Erythroblast (primary cell): ENCODE measurements around the gene ENTPD8.
A peak's percentile ranks its signal among the peaks of the same experiment; 100 is the strongest.
"Not testable (repeated sequence)": the region's sequence is repeated elsewhere in the genome, so short reads cannot be mapped to it uniquely, and the experiment has no call there.

Experiments
- DNase-seq, 2 experiments: peaks; one replicate each; lab custom pipeline; 2025; lab: John Stamatoyannopoulos, UW
- GATA1 ChIP-seq: IDR thresholded peaks from 2 replicates; pipeline ENCODE4 v1.6.1; 2011; ENCODE audit warnings: low read depth, mild to moderate bottlenecking, control low read depth, low read length, moderate library complexity
- POLR2A ChIP-seq: IDR thresholded peaks from 2 replicates; pipeline ENCODE4 v1.6.1; 2011; ENCODE audit warnings: mild to moderate bottlenecking, low read length

ENTPD8 gene

DNA sequence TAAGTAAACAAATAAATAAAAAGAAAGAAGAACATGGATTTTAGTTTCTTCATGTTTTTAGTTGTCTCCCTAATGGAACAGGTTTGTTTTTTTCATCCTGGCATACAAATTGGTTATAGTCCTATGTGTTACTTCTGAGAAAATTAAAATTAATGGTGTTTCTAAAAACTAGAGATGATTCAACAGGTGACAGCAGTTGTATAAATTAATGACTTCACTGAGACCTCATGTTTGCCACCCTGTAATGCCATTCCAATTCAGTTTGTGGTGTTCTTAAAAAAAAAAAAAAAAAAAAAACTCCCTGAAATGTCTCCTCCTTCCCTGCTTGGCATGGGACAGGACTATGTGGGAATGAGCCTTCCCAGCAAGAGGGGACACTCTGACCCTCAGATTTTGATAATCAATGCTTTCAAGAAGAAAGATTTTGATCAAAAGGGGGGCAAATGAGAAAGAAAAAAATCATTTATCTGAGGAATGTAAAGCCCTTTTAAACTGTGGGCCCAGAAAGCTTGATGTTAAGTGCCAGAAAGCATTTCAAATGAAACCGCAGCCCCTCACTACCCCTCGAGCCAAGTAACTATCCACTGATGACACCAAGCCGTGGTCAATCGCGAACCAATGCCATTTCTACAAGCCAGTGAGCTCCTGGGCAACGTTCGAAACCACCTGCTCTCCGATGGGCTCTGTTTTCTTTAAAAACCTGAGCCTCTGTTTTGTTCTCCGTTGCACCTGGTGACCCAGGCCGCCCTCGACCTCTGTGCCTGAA is 19.1 kb downstream of the ENTPD8 start:
- TF ChIP-seq GATA1 (no peak), POLR2A (no peak)
- no peak for DNase-seq

DNA sequence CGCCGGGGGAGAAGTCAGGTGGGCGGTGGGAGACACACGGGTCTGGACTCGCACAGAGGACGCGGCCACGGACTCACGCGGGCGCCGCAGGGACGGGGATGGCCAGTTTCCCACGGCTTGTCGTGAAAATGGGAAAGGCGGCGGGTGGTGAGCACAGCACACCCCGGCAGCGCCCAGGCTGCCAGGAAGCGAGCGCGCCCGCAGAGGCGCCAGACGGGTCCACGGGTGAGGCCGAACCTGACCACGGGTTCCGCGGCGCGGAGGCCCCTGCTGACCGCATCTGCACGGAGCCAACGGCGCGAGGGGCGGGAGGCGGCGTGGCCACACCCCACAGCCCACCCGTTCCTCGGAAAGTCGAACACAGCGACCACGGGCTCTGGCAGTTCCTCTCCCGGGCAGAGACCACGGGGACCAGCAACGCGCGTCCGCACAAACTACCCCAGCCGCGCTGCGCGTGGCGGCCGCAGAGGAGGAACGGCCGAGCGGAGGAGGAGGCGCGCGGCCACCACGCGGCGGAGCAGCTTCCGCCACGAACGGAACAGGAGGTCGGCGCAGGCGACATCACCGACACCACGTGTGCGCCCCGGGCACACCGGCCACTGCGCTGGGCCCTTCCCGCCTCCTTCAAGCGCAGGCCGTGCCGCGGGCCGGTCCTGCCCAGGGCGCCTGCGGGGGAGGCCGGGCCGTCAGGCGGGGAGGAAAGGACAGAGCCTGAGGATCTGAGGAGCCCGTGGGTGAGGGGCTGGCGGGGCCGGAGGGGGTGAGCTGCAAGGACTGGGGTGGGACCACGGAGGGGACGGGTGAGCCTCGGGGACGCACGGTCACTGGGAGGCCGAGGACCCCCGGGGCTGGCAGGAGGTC is 23.8 kb downstream of the ENTPD8 start:
- peak; percentile 19 to 34 for DNase-seq
- no peak for TF ChIP-seq GATA1
- TF ChIP-seq POLR2A, result peak; percentile 28

DNA sequence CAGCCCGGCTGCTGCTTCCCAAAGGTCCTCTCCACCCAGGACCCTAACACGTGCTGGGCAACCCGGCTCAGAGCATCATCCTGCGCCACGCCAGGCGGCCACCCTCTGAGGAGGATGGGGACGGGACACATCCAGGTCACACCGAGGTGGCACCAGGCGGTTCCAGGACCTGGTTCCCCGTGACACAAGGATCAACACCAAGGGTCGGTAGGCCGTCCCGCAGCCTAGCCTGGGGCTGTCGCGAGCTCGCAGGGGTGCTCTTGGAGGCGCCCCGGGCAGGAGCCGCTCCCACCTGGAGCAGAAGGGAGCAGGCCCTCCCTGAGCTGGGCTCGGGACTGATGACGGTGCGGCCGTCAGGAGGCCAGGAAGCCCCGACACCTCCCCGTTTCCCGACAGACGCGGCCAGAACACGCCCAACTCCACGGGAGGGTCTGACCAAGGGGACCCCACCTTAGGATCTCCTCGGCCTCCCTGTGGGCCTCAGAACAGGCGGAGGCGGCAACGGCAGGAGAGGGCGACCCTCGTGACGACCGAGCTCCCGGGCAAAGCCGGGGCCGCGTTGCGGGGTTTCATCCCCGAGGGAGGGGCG is 24.5 kb downstream of the ENTPD8 start:
- no peak for DNase-seq
- TF ChIP-seq POLR2A (no peak), GATA1 (no peak)

DNA sequence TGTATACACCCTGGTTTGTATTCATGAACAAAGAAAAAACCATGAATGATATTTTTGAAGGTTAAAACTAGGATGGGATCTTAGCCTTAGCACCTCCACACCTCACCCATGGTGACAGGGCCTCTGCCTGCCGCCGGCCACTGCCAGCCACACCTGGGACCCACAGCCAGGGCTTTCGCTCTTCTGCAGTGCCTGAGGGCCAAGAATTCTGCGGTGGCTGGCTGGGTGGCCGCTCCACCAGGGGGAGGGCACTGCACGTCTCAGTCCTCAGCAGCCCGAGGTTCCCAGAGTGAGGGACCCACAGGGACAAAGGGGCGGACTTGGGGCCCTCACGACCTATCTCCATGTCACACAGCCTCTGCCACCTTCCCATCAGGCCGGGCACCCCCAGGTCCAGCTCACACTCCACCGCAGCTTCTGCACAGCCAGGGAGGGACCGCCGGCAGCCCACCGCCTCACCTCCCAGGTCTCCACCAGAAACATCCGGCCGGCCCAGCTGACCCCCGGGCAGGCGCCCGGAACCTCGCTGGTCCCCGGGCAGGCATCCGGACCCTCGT is 25.1 kb downstream of the ENTPD8 start:
- TF ChIP-seq POLR2A (no peak), GATA1 (no peak)

GRCh38 chr9:137415451-137415850 is 25.7 kb downstream of the ENTPD8 start:
- no peak for DNase-seq
- TF ChIP-seq POLR2A (no peak), GATA1 (no peak)

More for the DNA sequence above, 25.1 kb downstream of the ENTPD8 start:
- DNase-seq, result no peak

GRCh38 chr9:137412431-137412830 is 28.7 kb downstream of the ENTPD8 start:
- DNase-seq, result no peak

GRCh38 chr9:137411645-137412380 is 29.3 kb downstream of the ENTPD8 start:
- peak in 1 of 2 experiments; percentile 12 for DNase-seq
- TF ChIP-seq POLR2A (no peak), GATA1 (no peak)

More at GRCh38 chr9:137412431-137412830, 28.7 kb downstream of the ENTPD8 start:
- no peak for TF ChIP-seq GATA1
- TF ChIP-seq POLR2A, result no peak

DNA sequence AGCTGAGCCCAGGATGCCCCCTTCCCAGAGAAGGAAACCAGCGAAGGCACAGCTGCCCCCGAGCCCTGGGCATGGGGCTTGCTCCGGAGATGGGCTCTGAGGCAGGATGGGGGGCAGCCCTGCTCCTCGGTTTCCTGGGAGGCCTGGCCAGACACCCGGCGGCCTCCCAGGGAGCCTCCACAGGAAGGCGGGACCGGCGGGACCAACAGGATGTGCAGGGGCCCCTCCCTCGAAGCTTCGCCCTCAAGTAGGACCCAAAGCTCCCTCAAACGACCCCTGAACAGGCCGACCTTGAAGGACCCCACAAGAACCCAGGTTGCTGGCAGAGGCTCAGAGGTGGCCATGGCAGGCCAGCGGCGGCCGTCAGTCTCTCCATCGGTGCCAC is 29.9 kb downstream of the ENTPD8 start:
- DNase-seq, result no peak

GRCh38 chr9:137410891-137411249 is 30.3 kb downstream of the ENTPD8 start:
- no peak for TF ChIP-seq POLR2A
- no peak for TF ChIP-seq GATA1
- no peak for DNase-seq

More for the DNA sequence above, 29.9 kb downstream of the ENTPD8 start:
- TF ChIP-seq GATA1 (no peak), POLR2A (no peak)

DNA sequence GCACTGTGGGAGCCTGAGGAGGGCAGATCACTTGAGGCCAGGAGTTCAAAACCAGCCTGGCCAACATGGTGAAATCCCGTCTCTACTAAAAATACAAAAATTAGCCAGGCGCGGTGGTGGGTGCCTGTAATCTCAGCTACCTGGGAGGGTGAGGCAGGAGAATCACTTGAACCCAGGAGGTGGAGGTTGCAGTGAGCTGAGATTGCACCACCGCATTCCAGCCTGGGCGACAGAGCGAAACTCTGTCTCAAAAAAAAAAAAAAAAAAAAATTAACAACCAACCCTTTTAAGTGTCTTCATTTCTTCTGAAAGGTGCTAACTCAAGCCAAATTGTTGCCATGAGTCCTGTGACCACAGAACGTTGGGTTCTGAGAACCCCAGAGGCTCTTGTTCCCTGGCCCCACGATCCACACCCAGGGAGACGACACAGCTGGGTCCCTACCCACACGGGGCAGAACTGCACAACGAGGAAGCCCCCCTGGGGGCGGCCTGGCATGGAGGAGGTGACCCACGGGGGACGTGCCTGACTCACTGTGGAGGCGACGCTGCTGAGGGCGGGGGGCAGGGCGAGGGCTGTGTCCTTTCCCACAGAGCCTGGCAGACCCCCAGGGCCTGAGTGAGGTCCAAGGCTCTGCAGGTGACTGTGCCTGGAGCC is 30.8 kb downstream of the ENTPD8 start:
- not testable (repeated sequence) for DNase-seq

GRCh38 chr9:137409515-137409914 is 31.6 kb downstream of the ENTPD8 start:
- no peak for DNase-seq
- TF ChIP-seq GATA1 (no peak), POLR2A (no peak)

- TF ChIP-seq GATA1 (no peak), POLR2A (no peak)
These were observed 32.3 kb downstream of the ENTPD8 start for GRCh38 chr9:137408651-137409405.

More at GRCh38 chr9:137408651-137409405, 32.3 kb downstream of the ENTPD8 start:
- no peak for DNase-seq
